ENCODE measurements around the gene TLR10.
"Not testable (repeated sequence)": the region's sequence is repeated elsewhere in the genome, so short reads cannot be mapped to it uniquely, and the experiment has no call there.

Gene TLR10

GRCh38 chr4:38800961-38801450 is 18.2 kb upstream of the TLR10 start:
- DNase-seq, result no peak

GRCh38 chr4:38800366-38800765 is 17.6 kb upstream of the TLR10 start:
- DNase-seq, result no peak

GRCh38 chr4:38795087-38795486 is 12.3 kb upstream of the TLR10 start:
- no peak for DNase-seq

- DNase-seq, result no peak
These were observed 11.3 kb upstream of the TLR10 start for GRCh38 chr4:38794051-38794450.

GRCh38 chr4:38791010-38791409 is 8.2 kb upstream of the TLR10 start:
- DNase-seq, result no peak

- DNase-seq, result no peak
These were observed 5.5 kb upstream of the TLR10 start for GRCh38 chr4:38788317-38788716.

- no peak for DNase-seq
These were observed 4.9 kb upstream of the TLR10 start for GRCh38 chr4:38787693-38788092.

- no peak for DNase-seq
These were observed 3.2 kb upstream of the TLR10 start for GRCh38 chr4:38785901-38786402.

- DNase-seq, result no peak
These were observed 2.4 kb upstream of the TLR10 start for GRCh38 chr4:38785041-38785790.

GRCh38 chr4:38784141-38784540 is 1.4 kb upstream of the TLR10 start:
- DNase-seq, result no peak

GRCh38 chr4:38783109-38783460 is 295 bp upstream of the TLR10 start:
- no peak for DNase-seq

- DNase-seq, result no peak
These were observed 932 bp downstream of the TLR10 start for GRCh38 chr4:38781854-38782261.

GRCh38 chr4:38780833-38781484 is 1.8 kb downstream of the TLR10 start:
- DNase-seq, result no peak

- no peak for DNase-seq
These were observed 3.0 kb downstream of the TLR10 start for GRCh38 chr4:38779790-38780189.

GRCh38 chr4:38777925-38778324 is 4.9 kb downstream of the TLR10 start:
- DNase-seq, result not testable (repeated sequence)

- no peak for DNase-seq
These were observed 7.5 kb downstream of the TLR10 start for GRCh38 chr4:38775326-38775725.

GRCh38 chr4:38774181-38774955 is 8.4 kb downstream of the TLR10 start:
- DNase-seq, result no peak

GRCh38 chr4:38770281-38770680 is 12.5 kb downstream of the TLR10 start:
- DNase-seq, result not testable (repeated sequence)

- no peak for DNase-seq
These were observed 12.9 kb downstream of the TLR10 start for GRCh38 chr4:38769857-38770256.

GRCh38 chr4:38769441-38769840 is 13.3 kb downstream of the TLR10 start:
- DNase-seq, result no peak

- DNase-seq, result no peak
These were observed 13.8 kb downstream of the TLR10 start for GRCh38 chr4:38768968-38769394.

GRCh38 chr4:38766940-38767339 is 15.8 kb downstream of the TLR10 start:
- DNase-seq, result not testable (repeated sequence)

GRCh38 chr4:38765382-38765781 is 17.4 kb downstream of the TLR10 start:
- no peak for DNase-seq

Measured in right kidney (tissue), 1 donor.